HG02623 (cell line): ENCODE results near the gene TOLLIP.

Experiments used
- ATAC-seq: cut with Tn5 transposase; IDR thresholded peaks from one replicate; pipeline ENCODE4 v1.9.1; 2021; ENCODE audit warnings: moderate library complexity; ENCODE audit not compliant: unreplicated experiment

The TOLLIP gene

GRCh38 chr11:1224491-1225385, 84.7 kb downstream of the TOLLIP start:
- ATAC-seq = no peak
